VCaP (cell line): ENCODE results near the gene PLEKHG5.

Experiments
- H3K27ac ChIP-seq: fragments of 450-650 bp; 2 replicates; pipeline ENCODE4 v1.5.1; 2017
- CTCF ChIP-seq: fragments of 450-650 bp; conservative IDR thresholded peaks from 2 replicates; pipeline ENCODE4 v1.5.1; 2017; ENCODE audit warnings: mild to moderate bottlenecking, moderate library complexity

PLEKHG5 gene

GRCh38 chr1:6506210-6507036, 15.0 kb upstream of the PLEKHG5 start:
- no peak overlapping the region for H3K27ac ChIP-seq
- TF ChIP-seq CTCF = no peak

- no peak for TF ChIP-seq CTCF
- no peak overlapping the region for H3K27ac ChIP-seq
These were observed 14.1 kb upstream of the PLEKHG5 start for GRCh38 chr1:6505367-6506209.

- no peak for TF ChIP-seq CTCF
- no peak overlapping the region for H3K27ac ChIP-seq
These were observed 13.4 kb upstream of the PLEKHG5 start for GRCh38 chr1:6504887-6505286.

GRCh38 chr1:6503884-6504602, 12.6 kb upstream of the PLEKHG5 start:
- no peak for TF ChIP-seq CTCF
- H3K27ac ChIP-seq = no peak overlapping the region

- no peak for TF ChIP-seq CTCF
These were observed 10.8 kb upstream of the PLEKHG5 start for GRCh38 chr1:6502000-6502891.

GRCh38 chr1:6501279-6501813, 9.9 kb upstream of the PLEKHG5 start:
- no peak overlapping the region for H3K27ac ChIP-seq
- no peak for TF ChIP-seq CTCF

More at GRCh38 chr1:6502000-6502891, 10.8 kb upstream of the PLEKHG5 start:
- no peak overlapping the region for H3K27ac ChIP-seq
